Ishikawa (cell line): ENCODE results near the gene KLF16.

Source experiments
- CEBPB ChIP-seq: IDR thresholded peaks from 2 replicates; pipeline ENCODE4 v1.6.1; 2012
- CREB1 ChIP-seq: IDR thresholded peaks from 2 replicates; pipeline ENCODE4 v1.6.1; 2012; ENCODE audit warnings: low read depth
- EGR1 ChIP-seq: IDR thresholded peaks from 2 replicates; pipeline ENCODE4 v1.6.1; 2012
- EP300 ChIP-seq: IDR thresholded peaks from 2 replicates; pipeline ENCODE4 v1.6.1; 2012; ENCODE audit warnings: borderline replicate concordance
- FOXM1 ChIP-seq: IDR thresholded peaks from 2 replicates; pipeline ENCODE4 v1.6.1; 2012; ENCODE audit warnings: low read depth, borderline replicate concordance
- NFIC ChIP-seq: IDR thresholded peaks from 2 replicates; pipeline ENCODE4 v1.6.1; 2012
- RAD21 ChIP-seq: IDR thresholded peaks from 2 replicates; pipeline ENCODE4 v1.6.1; 2012; ENCODE audit warnings: low read depth
- TAF1 ChIP-seq: IDR thresholded peaks from 2 replicates; pipeline ENCODE4 v1.6.1; 2012; ENCODE audit warnings: low read depth, mild to moderate bottlenecking
- TCF12 ChIP-seq: IDR thresholded peaks from 2 replicates; pipeline ENCODE4 v1.6.1; 2012; ENCODE audit warnings: low read depth
- TEAD4 ChIP-seq: IDR thresholded peaks from 2 replicates; pipeline ENCODE4 v1.6.1; 2012
- YY1 ChIP-seq: IDR thresholded peaks from 2 replicates; pipeline ENCODE4 v1.6.1; 2012; ENCODE audit warnings: low read depth
- ZBTB7A ChIP-seq: IDR thresholded peaks from 2 replicates; pipeline ENCODE4 v1.6.1; 2012; ENCODE audit warnings: low read depth
- TF ChIP-seq, protein P1 (sequence below): IDR thresholded peaks from 2 replicates; pipeline ENCODE4 v1.6.1; 2012
- TF ChIP-seq, protein P2 (sequence below): IDR thresholded peaks from 2 replicates; pipeline ENCODE4 v1.6.1; 2012
- TF ChIP-seq, protein P3 (sequence below): IDR thresholded peaks from 2 replicates; pipeline ENCODE4 v1.6.1; 2012; ENCODE audit warnings: low read depth, mild to moderate bottlenecking

Gene KLF16

DNA sequence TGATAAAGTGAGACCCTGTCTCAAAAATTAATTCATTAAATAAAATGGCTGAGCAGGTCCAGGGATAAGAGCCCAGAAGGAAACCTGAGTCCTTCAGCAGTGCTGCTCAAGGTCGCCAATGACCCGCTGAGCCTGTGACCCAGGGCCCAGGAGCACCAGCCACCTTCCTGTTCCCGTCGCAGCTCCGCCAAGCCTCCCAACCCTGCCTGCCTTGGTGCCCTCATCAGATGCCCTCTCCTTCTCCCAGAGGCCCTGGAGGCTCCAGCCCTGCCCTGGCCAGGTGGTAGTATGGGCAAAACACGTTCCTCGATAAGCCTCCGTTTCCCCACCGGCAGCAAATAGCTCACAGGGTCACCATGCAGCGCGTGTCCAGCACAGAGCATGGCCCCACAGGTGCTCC, 17.7 kb downstream of the KLF16 start:
- TF ChIP-seq TCF12 (no peak), YY1 (no peak), FOXM1 (no peak), ZBTB7A (no peak), CEBPB (no peak), CREB1 (no peak), EGR1 (no peak), TEAD4 (no peak)
- TF ChIP-seq, protein P1, sequence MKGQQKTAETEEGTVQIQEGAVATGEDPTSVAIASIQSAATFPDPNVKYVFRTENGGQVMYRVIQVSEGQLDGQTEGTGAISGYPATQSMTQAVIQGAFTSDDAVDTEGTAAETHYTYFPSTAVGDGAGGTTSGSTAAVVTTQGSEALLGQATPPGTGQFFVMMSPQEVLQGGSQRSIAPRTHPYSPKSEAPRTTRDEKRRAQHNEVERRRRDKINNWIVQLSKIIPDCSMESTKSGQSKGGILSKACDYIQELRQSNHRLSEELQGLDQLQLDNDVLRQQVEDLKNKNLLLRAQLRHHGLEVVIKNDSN: no peak
- TF ChIP-seq, protein P2, sequence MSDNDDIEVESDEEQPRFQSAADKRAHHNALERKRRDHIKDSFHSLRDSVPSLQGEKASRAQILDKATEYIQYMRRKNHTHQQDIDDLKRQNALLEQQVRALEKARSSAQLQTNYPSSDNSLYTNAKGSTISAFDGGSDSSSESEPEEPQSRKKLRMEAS: no peak

GRCh38 chr19:1845125-1845515, 18.3 kb downstream of the KLF16 start:
- TF ChIP-seq FOXM1: no peak
- TF ChIP-seq, protein P1: no peak

DNA sequence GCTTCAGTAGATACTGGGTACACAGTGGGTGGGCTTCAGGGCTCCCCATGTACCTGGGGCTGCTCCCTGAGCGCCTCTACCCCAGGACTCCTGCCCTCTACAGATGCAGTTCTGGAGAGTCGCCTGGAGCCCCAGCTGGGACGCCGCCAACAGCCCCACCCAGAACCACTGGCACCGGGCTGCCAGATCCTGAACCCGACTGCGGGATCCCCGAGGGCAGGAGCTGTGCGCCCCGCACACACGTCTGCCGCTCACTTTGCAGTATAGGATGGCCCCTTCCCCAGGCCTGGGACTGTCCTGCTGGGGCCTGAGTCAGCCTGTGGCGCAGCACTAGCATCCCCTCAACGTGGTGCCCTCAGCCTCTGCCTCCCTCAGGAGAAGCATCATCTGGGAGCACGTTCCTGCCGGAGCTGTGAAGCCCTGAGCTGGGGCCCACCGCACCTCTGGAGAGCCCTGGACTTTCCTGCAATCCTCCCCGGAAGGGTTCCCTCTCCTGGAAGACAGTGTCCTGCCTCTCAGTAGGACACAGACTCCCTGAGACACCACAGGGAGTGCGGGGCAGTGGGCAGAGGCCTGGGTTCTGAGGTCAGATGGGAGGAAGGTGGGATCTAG, 18.8 kb downstream of the KLF16 start:
- TF ChIP-seq FOXM1 (no peak), YY1 (no peak), CEBPB (no peak), TEAD4 (no peak), ZBTB7A (no peak), TAF1 (no peak), NFIC (no peak), RAD21 (no peak), EGR1 (no peak), EP300 (no peak), CREB1 (no peak), TCF12 (no peak)
- TF ChIP-seq, protein P3, sequence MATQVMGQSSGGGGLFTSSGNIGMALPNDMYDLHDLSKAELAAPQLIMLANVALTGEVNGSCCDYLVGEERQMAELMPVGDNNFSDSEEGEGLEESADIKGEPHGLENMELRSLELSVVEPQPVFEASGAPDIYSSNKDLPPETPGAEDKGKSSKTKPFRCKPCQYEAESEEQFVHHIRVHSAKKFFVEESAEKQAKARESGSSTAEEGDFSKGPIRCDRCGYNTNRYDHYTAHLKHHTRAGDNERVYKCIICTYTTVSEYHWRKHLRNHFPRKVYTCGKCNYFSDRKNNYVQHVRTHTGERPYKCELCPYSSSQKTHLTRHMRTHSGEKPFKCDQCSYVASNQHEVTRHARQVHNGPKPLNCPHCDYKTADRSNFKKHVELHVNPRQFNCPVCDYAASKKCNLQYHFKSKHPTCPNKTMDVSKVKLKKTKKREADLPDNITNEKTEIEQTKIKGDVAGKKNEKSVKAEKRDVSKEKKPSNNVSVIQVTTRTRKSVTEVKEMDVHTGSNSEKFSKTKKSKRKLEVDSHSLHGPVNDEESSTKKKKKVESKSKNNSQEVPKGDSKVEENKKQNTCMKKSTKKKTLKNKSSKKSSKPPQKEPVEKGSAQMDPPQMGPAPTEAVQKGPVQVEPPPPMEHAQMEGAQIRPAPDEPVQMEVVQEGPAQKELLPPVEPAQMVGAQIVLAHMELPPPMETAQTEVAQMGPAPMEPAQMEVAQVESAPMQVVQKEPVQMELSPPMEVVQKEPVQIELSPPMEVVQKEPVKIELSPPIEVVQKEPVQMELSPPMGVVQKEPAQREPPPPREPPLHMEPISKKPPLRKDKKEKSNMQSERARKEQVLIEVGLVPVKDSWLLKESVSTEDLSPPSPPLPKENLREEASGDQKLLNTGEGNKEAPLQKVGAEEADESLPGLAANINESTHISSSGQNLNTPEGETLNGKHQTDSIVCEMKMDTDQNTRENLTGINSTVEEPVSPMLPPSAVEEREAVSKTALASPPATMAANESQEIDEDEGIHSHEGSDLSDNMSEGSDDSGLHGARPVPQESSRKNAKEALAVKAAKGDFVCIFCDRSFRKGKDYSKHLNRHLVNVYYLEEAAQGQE: no peak
- TF ChIP-seq, protein P2: no peak
- TF ChIP-seq, protein P1: no peak

- no peak for TF ChIP-seq ZBTB7A
- TF ChIP-seq TCF12: no peak
- TF ChIP-seq, protein P3: no peak
- TF ChIP-seq, protein P1: no peak
- TF ChIP-seq CEBPB: no peak
- no peak for TF ChIP-seq TEAD4
- TF ChIP-seq YY1: no peak
- TF ChIP-seq NFIC: no peak
- TF ChIP-seq, protein P2: no peak
- TF ChIP-seq TAF1: no peak
- TF ChIP-seq FOXM1: no peak
- no peak for TF ChIP-seq EP300
- no peak for TF ChIP-seq CREB1
These were observed 19.6 kb downstream of the KLF16 start for GRCh38 chr19:1843646-1844394.

GRCh38 chr19:1843116-1843515, 20.3 kb downstream of the KLF16 start:
- TF ChIP-seq, protein P1: no peak
- TF ChIP-seq TAF1 (no peak), EGR1 (no peak), RAD21 (no peak), CREB1 (no peak), TCF12 (no peak), NFIC (no peak), EP300 (no peak), FOXM1 (no peak), CEBPB (no peak), YY1 (no peak), ZBTB7A (no peak), TEAD4 (no peak)
- TF ChIP-seq, protein P3: no peak
- TF ChIP-seq, protein P2: no peak
